OCI-LY1 (cell line): ENCODE results near the gene DEPDC1B.

Experiments
- H2AFZ ChIP-seq: fragments of 200-600 bp; sonication (generic), shearing (Covaris generic); 2 replicates; pipeline ENCODE4 v1.6.0; 2014; ENCODE audit warnings: antibody characterized with exemption, mild to moderate bottlenecking, low read length
- H3F3A ChIP-seq: fragments of 200-600 bp; sonication (generic), shearing (Covaris generic); 2 replicates; pipeline ENCODE4 v1.6.0; 2014; ENCODE audit warnings: mild to moderate bottlenecking, antibody characterized with exemption, low read length, moderate library complexity; ENCODE audit not compliant: insufficient read depth
- H3K27ac ChIP-seq: fragments of 200-600 bp; sonication (generic); 2 replicates; pipeline ENCODE4 v1.5.1; 2014; ENCODE audit warnings: low read length, mixed run types, mild to moderate bottlenecking, low read depth; ENCODE audit not compliant: poor library complexity, severe bottlenecking
- H3K27me3 ChIP-seq: fragments of 200-600 bp; sonication (generic); 2 replicates; pipeline ENCODE4 v1.6.0; 2014; ENCODE audit warnings: antibody characterized with exemption, mild to moderate bottlenecking, low read length, moderate library complexity; ENCODE audit not compliant: insufficient read depth
- H3K36me3 ChIP-seq: fragments of 200-600 bp; sonication (generic); 2 replicates; pipeline ENCODE4 v1.6.1; 2014; ENCODE audit warnings: mild to moderate bottlenecking, antibody characterized with exemption, low read length, moderate library complexity, mixed read lengths; ENCODE audit not compliant: insufficient read depth
- H3K4me1 ChIP-seq: fragments of 200-600 bp; sonication (generic); 2 replicates; pipeline ENCODE4 v1.5.1; 2014; ENCODE audit warnings: mild to moderate bottlenecking, low read length, moderate library complexity; ENCODE audit not compliant: insufficient read depth, severe bottlenecking
- H3K4me2 ChIP-seq: fragments of 200-600 bp; sonication (generic), shearing (Covaris generic); 2 replicates; pipeline ENCODE4 v1.6.1; 2014; ENCODE audit warnings: low read length
- H3K4me3 ChIP-seq: fragments of 200-600 bp; sonication (generic); 2 replicates; pipeline ENCODE4 v1.5.1; 2014; ENCODE audit warnings: low read length, low read depth, mild to moderate bottlenecking, mixed read lengths; ENCODE audit not compliant: poor library complexity, severe bottlenecking
- H3K79me2 ChIP-seq: fragments of 200-600 bp; shearing (Covaris generic); 2 replicates; pipeline ENCODE4 v1.6.1; 2016; ENCODE audit warnings: mixed run types, low read length, mixed read lengths; ENCODE audit not compliant: insufficient read depth
- H3K9ac ChIP-seq: fragments of 200-600 bp; sonication (generic), shearing (Covaris generic); 2 replicates; pipeline ENCODE4 v1.6.1; 2014; ENCODE audit warnings: mild to moderate bottlenecking, low read length, mixed read lengths
- H3K9me2 ChIP-seq: fragments of 200-600 bp; sonication (generic), shearing (Covaris generic); 2 replicates; pipeline ENCODE4 v1.6.1; 2014; ENCODE audit warnings: low read depth, mild to moderate bottlenecking, low read length, mixed read lengths
- H3K9me3 ChIP-seq: fragments of 200-600 bp; shearing (Covaris generic); 2 replicates; pipeline ENCODE4 v1.6.1; 2014; ENCODE audit warnings: low read length, mixed read lengths
- H4K20me1 ChIP-seq: fragments of 200-600 bp; sonication (generic), shearing (Covaris generic); 2 replicates; pipeline ENCODE4 v1.6.0; 2016; ENCODE audit warnings: mild to moderate bottlenecking, low read length; ENCODE audit not compliant: insufficient read depth
- EZH2 ChIP-seq: fragments of 200-600 bp; sonication (generic), shearing (Covaris generic); IDR thresholded peaks from 2 replicates; pipeline ENCODE4 v1.8.0; 2017; ENCODE audit warnings: borderline replicate concordance, mixed run types, mild to moderate bottlenecking, antibody characterized with exemption, low read length, moderate library complexity, mixed read lengths
- TF ChIP-seq, protein P1 (sequence below): fragments of 200-600 bp; sonication (generic), shearing (Covaris generic); IDR thresholded peaks from 2 replicates; pipeline ENCODE4 v1.5.1; 2017; ENCODE audit warnings: mild to moderate bottlenecking, antibody characterized with exemption, low read length, moderate library complexity, mixed read lengths

DEPDC1B gene

GRCh38 chr5:60633341-60633740 is 66.6 kb downstream of the DEPDC1B start:
- Histone ChIP-seq H3K36me3 (peaks cover 68% of the 10 kb centered on the region), H3K9me2 (no peaks in the 10 kb centered on the region), H2AFZ (no peak overlapping the region), H3K27me3 (no peaks in the 10 kb centered on the region), H3K27ac (no peak overlapping the region), H3K9me3 (no peaks in the 10 kb centered on the region), H3K4me3 (no peak overlapping the region), H4K20me1 (no peaks in the 10 kb centered on the region), H3K4me1 (no peaks in the 10 kb centered on the region), H3K9ac (no peak overlapping the region), H3K79me2 (no peaks in the 10 kb centered on the region), H3K4me2 (no peak overlapping the region), H3F3A (no peaks in the 10 kb centered on the region)
- TF ChIP-seq EZH2 = no peak
- TF ChIP-seq, protein P1, sequence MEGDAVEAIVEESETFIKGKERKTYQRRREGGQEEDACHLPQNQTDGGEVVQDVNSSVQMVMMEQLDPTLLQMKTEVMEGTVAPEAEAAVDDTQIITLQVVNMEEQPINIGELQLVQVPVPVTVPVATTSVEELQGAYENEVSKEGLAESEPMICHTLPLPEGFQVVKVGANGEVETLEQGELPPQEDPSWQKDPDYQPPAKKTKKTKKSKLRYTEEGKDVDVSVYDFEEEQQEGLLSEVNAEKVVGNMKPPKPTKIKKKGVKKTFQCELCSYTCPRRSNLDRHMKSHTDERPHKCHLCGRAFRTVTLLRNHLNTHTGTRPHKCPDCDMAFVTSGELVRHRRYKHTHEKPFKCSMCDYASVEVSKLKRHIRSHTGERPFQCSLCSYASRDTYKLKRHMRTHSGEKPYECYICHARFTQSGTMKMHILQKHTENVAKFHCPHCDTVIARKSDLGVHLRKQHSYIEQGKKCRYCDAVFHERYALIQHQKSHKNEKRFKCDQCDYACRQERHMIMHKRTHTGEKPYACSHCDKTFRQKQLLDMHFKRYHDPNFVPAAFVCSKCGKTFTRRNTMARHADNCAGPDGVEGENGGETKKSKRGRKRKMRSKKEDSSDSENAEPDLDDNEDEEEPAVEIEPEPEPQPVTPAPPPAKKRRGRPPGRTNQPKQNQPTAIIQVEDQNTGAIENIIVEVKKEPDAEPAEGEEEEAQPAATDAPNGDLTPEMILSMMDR = no peak

DNA sequence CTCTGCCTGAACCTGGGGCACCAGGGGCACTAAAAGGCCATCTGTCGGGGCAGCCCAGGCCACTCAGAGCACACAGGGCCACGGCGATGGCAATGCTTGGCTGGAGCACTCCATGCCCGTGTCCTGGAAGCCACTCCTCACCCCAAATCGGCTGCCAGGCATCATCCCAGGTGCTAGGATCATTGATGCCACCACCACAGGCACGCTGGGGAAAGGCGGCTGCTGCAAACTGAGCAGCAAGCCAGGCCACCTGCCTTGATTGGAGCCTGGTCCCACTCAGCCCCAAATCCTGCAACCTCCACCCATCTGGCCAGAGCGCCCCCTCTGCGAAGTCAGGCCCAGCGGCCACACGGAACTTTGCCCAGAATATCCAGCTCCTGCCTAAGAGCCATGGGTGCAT is 67.8 kb downstream of the DEPDC1B start:
- Histone ChIP-seq H3K4me3 (no peak overlapping the region), H3K9me3 (no peaks in the 10 kb centered on the region), H3K9me2 (no peaks in the 10 kb centered on the region), H3K4me2 (no peak overlapping the region), H3K4me1 (no peaks in the 10 kb centered on the region), H3K27me3 (no peaks in the 10 kb centered on the region), H4K20me1 (no peaks in the 10 kb centered on the region), H3F3A (no peaks in the 10 kb centered on the region), H3K9ac (no peak overlapping the region), H3K36me3 (peaks cover 56% of the 10 kb centered on the region), H3K27ac (no peak overlapping the region), H2AFZ (no peak overlapping the region), H3K79me2 (no peaks in the 10 kb centered on the region)
- TF ChIP-seq, protein P1 = no peak
- no peak for TF ChIP-seq EZH2

- Histone ChIP-seq H3K27ac (no peak overlapping the region), H2AFZ (no peak overlapping the region), H3K27me3 (no peaks in the 10 kb centered on the region), H4K20me1 (no peaks in the 10 kb centered on the region), H3K4me1 (no peaks in the 10 kb centered on the region), H3K79me2 (no peaks in the 10 kb centered on the region), H3K4me3 (no peak overlapping the region), H3K9me3 (no peaks in the 10 kb centered on the region), H3K36me3 (peaks cover 50% of the 10 kb centered on the region), H3K9me2 (no peaks in the 10 kb centered on the region), H3K9ac (no peak overlapping the region), H3F3A (no peaks in the 10 kb centered on the region), H3K4me2 (no peak overlapping the region)
- TF ChIP-seq, protein P1 = no peak
Observed at GRCh38 chr5:60630836-60631235, 69.1 kb downstream of the DEPDC1B start.
